ENCODE results near the gene GAGE12J. TPM values are rescaled to one million over a fixed set of nuclear protein-coding genes. Genes with fewer than 3 reads are reported as not detected.
"Not testable (repeated sequence)": the region's sequence is repeated elsewhere in the genome, so short reads cannot be mapped to it uniquely, and the experiment has no call there.

The GAGE12J gene
- total RNA-seq, 1 experiment from 2014 or later: not detected

- Histone ChIP-seq H3K36me3 (ENCODE audit: control insufficient read depth, insufficient read depth, low read length) (no peaks in the 10 kb centered on the region), H3K4me3 (ENCODE audit: low read depth, low read length) (no peak overlapping the region), H3K27me3 (replicated peaks; ENCODE audit: control insufficient read depth, insufficient read depth, low read length) (no peaks in the 10 kb centered on the region), H3K9me3 (no peaks in the 10 kb centered on the region), H3K4me1 (no peaks in the 10 kb centered on the region)
- Mint-ChIP-seq H3K27ac (ENCODE audit: unreplicated experiment) (no peak overlapping the region), H3K9me3 (ENCODE audit: unreplicated experiment) (no peaks in the 10 kb centered on the region), H3K36me3 (ENCODE audit: insufficient read depth, unreplicated experiment) (no peaks in the 10 kb centered on the region), H3K4me3 (ENCODE audit: unreplicated experiment) (no peak overlapping the region), H3K4me1 (ENCODE audit: low read depth, unreplicated experiment) (peaks cover 6% of the 10 kb centered on the region), H3K27me3 (ENCODE audit: insufficient read depth, unreplicated experiment) (no peaks in the 10 kb centered on the region)
- no peak for TF ChIP-seq CTCF (IDR thresholded peaks at IDR 0.05; ENCODE audit: insufficient read depth in 1 of 2, low read depth in 1 of 2, low read length in 1 of 2, severe bottlenecking in 1 of 2, unreplicated experiment in 1 of 2)
- DNase-seq: no peak
- POLR2A ChIA-PET: no interaction called here
- intact Hi-C loops (cut with micrococcal nuclease; ENCODE audit: unreplicated experiment): loop anchor here (10.0 kb wide), 1 partner anchor 465 kb away; no protein-coding TSS in a partner anchor
- no TSS peak for BruUV-seq (replicated peaks)
- CTCF ChIA-PET: no interaction called here
Observed at GRCh38 chrX:49290215-49290614, 31.6 kb upstream of the GAGE12J start.

- no peak overlapping the region for H3K27ac Mint-ChIP-seq (ENCODE audit: unreplicated experiment)
- Histone ChIP-seq H3K4me3 (ENCODE audit: low read depth, low read length) (no peak overlapping the region), H3K4me1 (no peaks in the 10 kb centered on the region), H3K27me3 (replicated peaks; ENCODE audit: control insufficient read depth, insufficient read depth, low read length) (no peaks in the 10 kb centered on the region), H3K36me3 (ENCODE audit: control insufficient read depth, insufficient read depth, low read length) (no peaks in the 10 kb centered on the region), H3K9me3 (no peaks in the 10 kb centered on the region)
- H3K36me3 Mint-ChIP-seq (ENCODE audit: insufficient read depth, unreplicated experiment): no peaks in the 10 kb centered on the region
- ChIA-PET POLR2A (no interaction called here), CTCF (interaction anchor here (0.6 to 1.6 kb wide), 5 partner anchors 11 to 551 kb away, joined by 3 to 6 read pairs (median 5); no protein-coding TSS in a partner anchor)
- BruUV-seq (replicated peaks): no TSS peak
- peaks cover 6% of the 10 kb centered on the region for H3K4me1 Mint-ChIP-seq (ENCODE audit: low read depth, unreplicated experiment)
- peak; percentile 52 to 54 for TF ChIP-seq CTCF (IDR thresholded peaks at IDR 0.05; ENCODE audit: insufficient read depth in 1 of 2, low read depth in 1 of 2, low read length in 1 of 2, severe bottlenecking in 1 of 2, unreplicated experiment in 1 of 2)
- DNase-seq: peak; percentile 51 to 68
- no peaks in the 10 kb centered on the region for H3K9me3 Mint-ChIP-seq (ENCODE audit: unreplicated experiment)
- H3K4me3 Mint-ChIP-seq (ENCODE audit: unreplicated experiment): no peak overlapping the region
- intact Hi-C loops (cut with micrococcal nuclease; ENCODE audit: unreplicated experiment): loop anchor here (1.0 to 10.0 kb wide), 2 partner anchors 463 to 547 kb away; no protein-coding TSS in a partner anchor
- peaks cover 4% of the 10 kb centered on the region for H3K27me3 Mint-ChIP-seq (ENCODE audit: insufficient read depth, unreplicated experiment)
Observed at GRCh38 chrX:49291615-49292337, 30.1 kb upstream of the GAGE12J start.

- no peaks in the 10 kb centered on the region for H3K9me3 ChIP-seq
- no peaks in the 10 kb centered on the region for H3K9me3 Mint-ChIP-seq (ENCODE audit: unreplicated experiment)
Observed at GRCh38 chrX:49292400-49293362, 29.2 kb upstream of the GAGE12J start.

GRCh38 chrX:49299293-49299692 lies 22.5 kb upstream of the GAGE12J start:
- BruUV-seq (replicated peaks); H3K9me3 Mint-ChIP-seq (ENCODE audit: unreplicated experiment); H3K27me3 Mint-ChIP-seq (ENCODE audit: insufficient read depth, unreplicated experiment); H3K36me3 ChIP-seq (ENCODE audit: control insufficient read depth, insufficient read depth, low read length); H3K4me3 ChIP-seq (ENCODE audit: low read depth, low read length); H3K4me1 ChIP-seq; H3K9me3 ChIP-seq; H3K4me3 Mint-ChIP-seq (ENCODE audit: unreplicated experiment); H3K27me3 ChIP-seq (replicated peaks; ENCODE audit: control insufficient read depth, insufficient read depth, low read length); POLR2A ChIA-PET; H3K27ac Mint-ChIP-seq (ENCODE audit: unreplicated experiment); DNase-seq; CTCF ChIA-PET; H3K4me1 Mint-ChIP-seq (ENCODE audit: low read depth, unreplicated experiment); H3K36me3 Mint-ChIP-seq (ENCODE audit: insufficient read depth, unreplicated experiment): not testable (repeated sequence)
- intact Hi-C loops (cut with micrococcal nuclease; ENCODE audit: unreplicated experiment): loop anchor here (10.0 kb wide), 1 partner anchor 456 kb away; no protein-coding TSS in a partner anchor

More at GRCh38 chrX:49292400-49293362, 29.2 kb upstream of the GAGE12J start:
- POLR2A ChIA-PET: no interaction called here
- Mint-ChIP-seq H3K27me3 (ENCODE audit: insufficient read depth, unreplicated experiment) (peaks cover 4% of the 10 kb centered on the region), H3K4me3 (ENCODE audit: unreplicated experiment) (no peak overlapping the region), H3K4me1 (ENCODE audit: low read depth, unreplicated experiment) (peaks cover 6% of the 10 kb centered on the region), H3K27ac (ENCODE audit: unreplicated experiment) (no peak overlapping the region), H3K36me3 (ENCODE audit: insufficient read depth, unreplicated experiment) (no peaks in the 10 kb centered on the region)
- no peak for TF ChIP-seq CTCF (IDR thresholded peaks at IDR 0.05; ENCODE audit: insufficient read depth in 1 of 2, low read depth in 1 of 2, low read length in 1 of 2, severe bottlenecking in 1 of 2, unreplicated experiment in 1 of 2)
- Histone ChIP-seq H3K4me3 (ENCODE audit: low read depth, low read length) (no peak overlapping the region), H3K27me3 (replicated peaks; ENCODE audit: control insufficient read depth, insufficient read depth, low read length) (no peaks in the 10 kb centered on the region), H3K36me3 (ENCODE audit: control insufficient read depth, insufficient read depth, low read length) (no peaks in the 10 kb centered on the region), H3K4me1 (no peaks in the 10 kb centered on the region)
- intact Hi-C loops (cut with micrococcal nuclease; ENCODE audit: unreplicated experiment): loop anchor here (1.0 to 10.0 kb wide), 2 partner anchors 462 to 546 kb away; no protein-coding TSS in a partner anchor
- CTCF ChIA-PET: interaction anchor here (1.0 to 1.6 kb wide), 4 partner anchors 345 to 550 kb away, joined by 3 to 6 read pairs (median 4); no protein-coding TSS in a partner anchor
- BruUV-seq (replicated peaks): no TSS peak
- DNase-seq: no peak
